Astrocyte (in vitro differentiated cells and primary cell): ENCODE data around the gene PARD6A. TPM values are rescaled to one million over a fixed set of nuclear protein-coding genes. Genes with fewer than 3 reads are reported as not detected.
A peak's percentile ranks its signal among the peaks of the same experiment; 100 is the strongest.

Experiments used
- DNase-seq: peaks from one replicate; pipeline ENCODE4 v3.0.0-alpha.2; 2010; ENCODE audit warnings: low read depth
- FAIRE-seq: peaks from 2 replicates; lab custom pipeline; 2011; peaks lifted over from hg19 to GRCh38; lab: Jason Lieb, UNC
- H2AFZ ChIP-seq: 2 replicates; pipeline ENCODE4 v1.6.0; 2012; ENCODE audit warnings: low read depth, low read length, inconsistent platforms
- H3K27ac ChIP-seq: 2 replicates; pipeline ENCODE4 v1.5.1; 2011; ENCODE audit warnings: low read depth, low read length, inconsistent platforms
- H3K27me3 ChIP-seq: 2 replicates; pipeline ENCODE4 v1.6.0; 2011; ENCODE audit warnings: low read length, inconsistent platforms; ENCODE audit not compliant: insufficient read depth
- H3K36me3 ChIP-seq: 2 replicates; pipeline ENCODE4 v1.5.1; 2011; ENCODE audit warnings: low read length, inconsistent platforms; ENCODE audit not compliant: insufficient read depth
- H3K4me1 ChIP-seq: 2 replicates; pipeline ENCODE4 v1.5.1; 2011; ENCODE audit warnings: low read length, inconsistent platforms; ENCODE audit not compliant: insufficient read depth
- H3K4me2 ChIP-seq: 2 replicates; pipeline ENCODE4 v1.6.0; 2012; ENCODE audit warnings: low read length, inconsistent platforms
- H3K4me3 ChIP-seq: 2 replicates; pipeline ENCODE4 v1.5.1; 2011; ENCODE audit warnings: low read depth, mild to moderate bottlenecking, low read length, inconsistent platforms; ENCODE audit not compliant: insufficient read depth
- H3K79me2 ChIP-seq: 2 replicates; pipeline ENCODE4 v1.6.0; 2012; ENCODE audit warnings: mild to moderate bottlenecking, low read length, inconsistent platforms; ENCODE audit not compliant: insufficient read depth
- H3K9ac ChIP-seq: 2 replicates; pipeline ENCODE4 v1.6.0; 2012; ENCODE audit warnings: mild to moderate bottlenecking, low read length, inconsistent platforms
- H3K9me3 ChIP-seq: 2 replicates; pipeline ENCODE4 v1.5.1; 2012; ENCODE audit warnings: low read depth, mild to moderate bottlenecking, low read length, inconsistent platforms; ENCODE audit not compliant: insufficient read depth
- H4K20me1 ChIP-seq: 2 replicates; pipeline ENCODE4 v1.6.0; 2012; ENCODE audit warnings: low read length, inconsistent platforms; ENCODE audit not compliant: insufficient read depth
- H3K27ac Mint-ChIP-seq: one replicate; pipeline ENCODE4 v1.8.0; 2021; ENCODE audit warnings: mild to moderate bottlenecking, mixed read lengths; ENCODE audit not compliant: unreplicated experiment
- H3K27me3 Mint-ChIP-seq: one replicate; pipeline ENCODE4 v1.8.0; 2021; ENCODE audit warnings: low read depth, mixed read lengths; ENCODE audit not compliant: unreplicated experiment
- H3K36me3 Mint-ChIP-seq: one replicate; pipeline ENCODE4 v1.8.0; 2021; ENCODE audit warnings: low read depth, mixed read lengths; ENCODE audit not compliant: unreplicated experiment
- H3K4me1 Mint-ChIP-seq: one replicate; pipeline ENCODE4 v1.8.0; 2021; ENCODE audit warnings: low read depth, mixed read lengths; ENCODE audit not compliant: unreplicated experiment
- H3K4me3 Mint-ChIP-seq: one replicate; pipeline ENCODE4 v1.8.0; 2021; ENCODE audit warnings: mild to moderate bottlenecking, moderate library complexity, mixed read lengths; ENCODE audit not compliant: unreplicated experiment
- H3K9me3 Mint-ChIP-seq: one replicate; pipeline ENCODE4 v1.8.0; 2021; ENCODE audit warnings: mild to moderate bottlenecking, mixed read lengths; ENCODE audit not compliant: unreplicated experiment
- CTCF ChIP-seq: IDR thresholded peaks from 2 replicates; pipeline ENCODE4 v1.5.1; 2011; ENCODE audit warnings: low read depth, mild to moderate bottlenecking, inconsistent platforms, low read length, moderate library complexity; ENCODE audit not compliant: insufficient read depth
- EZH2 ChIP-seq: IDR thresholded peaks from 2 replicates; pipeline ENCODE4 v1.6.1; 2012; ENCODE audit warnings: mild to moderate bottlenecking, low read length, inconsistent platforms; ENCODE audit not compliant: insufficient read depth
- total RNA-seq: library from RNA; stranded (reverse); gene quantifications from 2 replicates; pipeline ENCODE4 v1.2.1, GENCODE V29; 2021

The PARD6A gene
- total RNA-seq, 1 donor from 2014 or later: 1.4 TPM

- H3K4me3 Mint-ChIP-seq: no peak overlapping the region
- H3K27ac Mint-ChIP-seq: no peak overlapping the region
- Histone ChIP-seq H3K79me2 (no peaks in the 10 kb centered on the region), H2AFZ (no peak overlapping the region), H3K4me1 (peaks cover 1% of the 10 kb centered on the region), H3K4me2 (no peak overlapping the region), H3K27me3 (no peaks in the 10 kb centered on the region), H3K4me3 (no peak overlapping the region), H3K36me3 (peaks cover 2% of the 10 kb centered on the region), H4K20me1 (peaks cover 8% of the 10 kb centered on the region), H3K9me3 (no peaks in the 10 kb centered on the region), H3K27ac (no peak overlapping the region), H3K9ac (no peak overlapping the region)
- H3K9me3 Mint-ChIP-seq: no peaks in the 10 kb centered on the region
- H3K27me3 Mint-ChIP-seq: no peaks in the 10 kb centered on the region
- no peaks in the 10 kb centered on the region for H3K4me1 Mint-ChIP-seq
- FAIRE-seq (no peak), DNase-seq (no peak)
- TF ChIP-seq EZH2 (no peak), CTCF (no peak)
- peaks cover 19% of the 10 kb centered on the region for H3K36me3 Mint-ChIP-seq
These were observed 17.7 kb downstream of the PARD6A start for GRCh38 chr16:67678354-67679023.

GRCh38 chr16:67679935-67680897, 19.5 kb downstream of the PARD6A start:
- Histone ChIP-seq H3K4me1 (no peaks in the 10 kb centered on the region), H3K9me3 (no peaks in the 10 kb centered on the region), H3K9ac (no peak overlapping the region), H3K27ac (no peak overlapping the region), H2AFZ (no peak overlapping the region), H4K20me1 (peaks cover 8% of the 10 kb centered on the region), H3K4me3 (no peak overlapping the region), H3K36me3 (peaks cover 7% of the 10 kb centered on the region), H3K79me2 (no peaks in the 10 kb centered on the region), H3K27me3 (no peaks in the 10 kb centered on the region), H3K4me2 (no peak overlapping the region)
- Mint-ChIP-seq H3K9me3 (no peaks in the 10 kb centered on the region), H3K4me1 (no peaks in the 10 kb centered on the region), H3K4me3 (no peak overlapping the region), H3K36me3 (peaks cover 23% of the 10 kb centered on the region), H3K27ac (peak overlapping the region; percentile 69), H3K27me3 (no peaks in the 10 kb centered on the region)
- no peak for TF ChIP-seq CTCF
- TF ChIP-seq EZH2: no peak
- no peak for FAIRE-seq
- no peak for DNase-seq
